ENCODE measurements around the gene LARP4. TPM values are rescaled to one million over a fixed set of nuclear protein-coding genes. Genes with fewer than 3 reads are reported as not detected.
A peak's percentile ranks its signal among the peaks of the same experiment; 100 is the strongest.

The LARP4 gene
- total and polyA plus RNA-seq, 9 of the 15 experiments (the other 6 are each of a cell fraction or from before 2014, with no cell fraction given) = 31.6 to 84.5 (median 52.4) TPM

GRCh38 chr12:50504798-50505674, 104.4 kb downstream of the LARP4 start, which contains the start of gene DIP2B (continued):
- peak; percentile 59 to 84 for TF ChIP-seq MNT (conservative IDR thresholded peaks at IDR 0.05)
- no peak for TF ChIP-seq FOXM1 (IDR thresholded peaks at IDR 0.05; ENCODE audit: low read depth)
- TF ChIP-seq FOXM1 (CRISPR knock-in tag; IDR thresholded peaks at IDR 0.05; ENCODE audit: low read depth) = peak; percentile 75; the same call in 1 of the 2 replicates
- peak; percentile 22 for TF ChIP-seq SAP30 (IDR thresholded peaks at IDR 0.05; ENCODE audit: borderline replicate concordance, insufficient read depth, low read depth, low read length, poor library complexity, severe bottlenecking)
- peak; percentile 83 for TF ChIP-seq VEZF1 (CRISPR knock-in tag; IDR thresholded peaks at IDR 0.05)
- TF ChIP-seq TRIM24 (IDR thresholded peaks at IDR 0.05) = 0 out of 4 replicates have a peak, but pooled peaks of 1 of the 2 experiments have one; percentile 13
- TF ChIP-seq RNF2 (IDR thresholded peaks at IDR 0.05) = 0 out of 2 replicates have a peak, but pooled peaks have one; percentile 17
- TF ChIP-seq TOE1 (IDR thresholded peaks at IDR 0.05; ENCODE audit: borderline replicate concordance) = peak; percentile 97
- TF ChIP-seq TOE1 (CRISPR knock-in tag; IDR thresholded peaks at IDR 0.05; ENCODE audit: borderline replicate concordance, low read depth) = 0 out of 2 replicates have a peak, but pooled peaks have one; percentile 60
- TF ChIP-seq, protein P1, sequence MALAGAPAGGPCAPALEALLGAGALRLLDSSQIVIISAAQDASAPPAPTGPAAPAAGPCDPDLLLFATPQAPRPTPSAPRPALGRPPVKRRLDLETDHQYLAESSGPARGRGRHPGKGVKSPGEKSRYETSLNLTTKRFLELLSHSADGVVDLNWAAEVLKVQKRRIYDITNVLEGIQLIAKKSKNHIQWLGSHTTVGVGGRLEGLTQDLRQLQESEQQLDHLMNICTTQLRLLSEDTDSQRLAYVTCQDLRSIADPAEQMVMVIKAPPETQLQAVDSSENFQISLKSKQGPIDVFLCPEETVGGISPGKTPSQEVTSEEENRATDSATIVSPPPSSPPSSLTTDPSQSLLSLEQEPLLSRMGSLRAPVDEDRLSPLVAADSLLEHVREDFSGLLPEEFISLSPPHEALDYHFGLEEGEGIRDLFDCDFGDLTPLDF (CRISPR knock-in tag; IDR thresholded peaks at IDR 0.05) = 0 out of 2 replicates have a peak, but pooled peaks have one; percentile 32
- TF ChIP-seq XRCC3 (IDR thresholded peaks at IDR 0.05) = no peak
- 0 out of 2 replicates have a peak, but pooled peaks have one; percentile 44 for TF ChIP-seq HNRNPL (IDR thresholded peaks at IDR 0.05; ENCODE audit: low read depth, low read length)
- TF ChIP-seq ADNP (tag; IDR thresholded peaks at IDR 0.05) = peak; percentile 45; the same call in 1 of the 2 replicates
- TF ChIP-seq FIP1L1 (IDR thresholded peaks at IDR 0.05; ENCODE audit: low read depth, low read length, poor library complexity, severe bottlenecking) = peak; percentile 67
- TF ChIP-seq ARID1B (IDR thresholded peaks at IDR 0.05) = 0 out of 2 replicates have a peak, but pooled peaks have one; percentile 13
- TF ChIP-seq C11orf30 (IDR thresholded peaks at IDR 0.05; ENCODE audit: low read depth) = peak; percentile 53
- TF ChIP-seq KLF1 (tag; IDR thresholded peaks at IDR 0.05) = no peak
- TF ChIP-seq FOXJ2 (tag; IDR thresholded peaks at IDR 0.05) = no peak
- TF ChIP-seq, protein P2, sequence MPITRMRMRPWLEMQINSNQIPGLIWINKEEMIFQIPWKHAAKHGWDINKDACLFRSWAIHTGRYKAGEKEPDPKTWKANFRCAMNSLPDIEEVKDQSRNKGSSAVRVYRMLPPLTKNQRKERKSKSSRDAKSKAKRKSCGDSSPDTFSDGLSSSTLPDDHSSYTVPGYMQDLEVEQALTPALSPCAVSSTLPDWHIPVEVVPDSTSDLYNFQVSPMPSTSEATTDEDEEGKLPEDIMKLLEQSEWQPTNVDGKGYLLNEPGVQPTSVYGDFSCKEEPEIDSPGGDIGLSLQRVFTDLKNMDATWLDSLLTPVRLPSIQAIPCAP (CRISPR knock-in tag; IDR thresholded peaks at IDR 0.05; ENCODE audit: borderline replicate concordance) = 0 out of 2 replicates have a peak, but pooled peaks have one; percentile 21
- no peak; the same call in 1 of the 2 replicates for TF ChIP-seq ZNF764 (CRISPR knock-in tag; IDR thresholded peaks at IDR 0.05; ENCODE audit: low read depth)
- TF ChIP-seq CREM (IDR thresholded peaks at IDR 0.05; ENCODE audit: low read depth) = peak; percentile 81
- TF ChIP-seq ZNF282 (CRISPR knock-in tag; IDR thresholded peaks at IDR 0.05) = no peak
